HCT116 (cell line): ENCODE data around the gene TMSB4X. TPM values are rescaled to one million over a fixed set of nuclear protein-coding genes. Genes with fewer than 3 reads are reported as not detected.

Experiments used
- ATAC-seq: fragments of 200-7000 bp; cut with Tn5 transposase; 2 replicates; pipeline ENCODE4 v1.9.1; 2020; ENCODE audit warnings: mild to moderate bottlenecking, moderate library complexity
- BruUV-seq: library from RNA; stranded (reverse); fragments of 400-500 nt; replicated peaks from 2 replicates; lab custom pipeline; 2021; lab: Mats Ljungman, UMichigan
- CTCF ChIA-PET: fragments of 300-600 bp; sonication (Branson Sonifier 250); formaldehyde crosslinking; loops from one replicate; lab custom pipeline; 2021; ENCODE audit warnings: antibody characterized with exemption; lab: Charles Lee
- POLR2A ChIA-PET: fragments of 300-600, 350-600 bp; sonication (Branson Sonifier 250); formaldehyde crosslinking; loops from one replicate; lab custom pipeline; 2021; ENCODE audit warnings: antibody characterized with exemption; lab: Charles Lee
- RAD21 ChIA-PET, 2 experiments: fragments of 300-600 bp; sonication (Branson Sonifier 250); formaldehyde crosslinking; loops; one replicate each; lab custom pipeline; 2023; ENCODE audit warnings: low total read pairs in 2 of 2; ENCODE audit not compliant: uncharacterized antibody in 2 of 2, unreplicated experiment in 2 of 2, low non-redundant PET in 1 of 2; lab: Charles Lee
- DNase-seq: peaks from one replicate; pipeline ENCODE4 v3.0.0-alpha.2; 2010; ENCODE audit warnings: low read depth, low spot score
- H2AFZ ChIP-seq: fragments of 200-600 bp; shearing (Covaris generic), sonication (generic); 2 replicates; pipeline ENCODE4 v1.6.1; 2017; ENCODE audit warnings: low read depth, mixed run types, mixed read lengths, antibody characterized with exemption, low read length; ENCODE audit not compliant: poor library complexity, severe bottlenecking
- H3K27ac ChIP-seq: 2 replicates; pipeline ENCODE4 v1.5.1; 2012; ENCODE audit warnings: low read depth, low read length
- H3K27me3 ChIP-seq: fragments of 200-600 bp; sonication (generic); 2 replicates; pipeline ENCODE4 v1.6.1; 2016; ENCODE audit warnings: mixed run types, low read length, mixed read lengths; ENCODE audit not compliant: insufficient read depth
- H3K36me3 ChIP-seq, 2 experiments: fragments of 200-500 bp in 1 of 2; fragments of 200-600 bp in 1 of 2; sonication (Bioruptor generic) in 1 of 2; sonication (generic) in 1 of 2; 2 replicates each; pipeline versions ENCODE4 v1.5.1 to v1.6.1; 2014 to 2016; ENCODE audit warnings: low read length in 2 of 2, inconsistent platforms in 1 of 2, mixed read lengths in 1 of 2, mixed run types in 1 of 2; ENCODE audit not compliant: insufficient read depth in 2 of 2, control insufficient read depth in 1 of 2
- H3K4me1 ChIP-seq, 2 experiments: fragments of 200-600 bp in 1 of 2; sonication (generic) in 1 of 2; 2 replicates each; pipeline versions ENCODE4 v1.5.1 to v1.6.1; 2012 to 2017; ENCODE audit warnings: low read length in 2 of 2, inconsistent platforms in 1 of 2, mild to moderate bottlenecking in 1 of 2, mixed read lengths in 1 of 2, mixed run types in 1 of 2, moderate library complexity in 1 of 2; ENCODE audit not compliant: insufficient read depth in 2 of 2, control insufficient read depth in 1 of 2
- H3K4me2 ChIP-seq: fragments of 200-600 bp; sonication (generic); 2 replicates; pipeline ENCODE4 v1.6.1; 2017; ENCODE audit warnings: mixed run types, low read length, mixed read lengths
- H3K4me3 ChIP-seq, 2 experiments: fragments of 200-600 bp in 1 of 2; sonication (generic) in 1 of 2; replicated peaks in 1 of 2; 2 replicates each; pipeline ENCODE4 v1.5.1; 2011 to 2016; ENCODE audit warnings: low read length in 2 of 2, control low read depth in 1 of 2, low read depth in 1 of 2, mild to moderate bottlenecking in 1 of 2, mixed read lengths in 1 of 2, mixed run types in 1 of 2
- H3K79me2 ChIP-seq: fragments of 200-600 bp; sonication (generic); 2 replicates; pipeline ENCODE4 v1.6.1; 2017; ENCODE audit warnings: mild to moderate bottlenecking, mixed run types, low read length, moderate library complexity, mixed read lengths; ENCODE audit not compliant: insufficient read depth
- H3K9ac ChIP-seq: fragments of 200-600 bp; sonication (generic); 2 replicates; pipeline ENCODE4 v1.6.1; 2016; ENCODE audit warnings: low read length, mixed read lengths
- H3K9me2 ChIP-seq: fragments of 200-600 bp; sonication (generic), shearing (Covaris generic); 2 replicates; pipeline ENCODE4 v1.6.1; 2017; ENCODE audit warnings: mixed run types, mild to moderate bottlenecking, moderate library complexity; ENCODE audit not compliant: insufficient read depth
- H3K9me3 ChIP-seq, 2 experiments: fragments of 200-500 bp in 1 of 2; fragments of 200-600 bp in 1 of 2; sonication (Bioruptor generic) in 1 of 2; sonication (generic) in 1 of 2; 2 replicates each; pipeline ENCODE4 v1.6.1; 2014 to 2017; ENCODE audit warnings: low read length in 2 of 2, mixed read lengths in 2 of 2, inconsistent platforms in 1 of 2, low read depth in 1 of 2, mild to moderate bottlenecking in 1 of 2, mixed run types in 1 of 2, moderate library complexity in 1 of 2; ENCODE audit not compliant: control insufficient read depth in 1 of 2, insufficient read depth in 1 of 2
- H4K20me1 ChIP-seq: fragments of 200-600 bp; sonication (generic), shearing (Covaris generic); 2 replicates; pipeline ENCODE4 v1.6.1; 2017; ENCODE audit warnings: mixed run types, mild to moderate bottlenecking, moderate library complexity; ENCODE audit not compliant: insufficient read depth
- CBX3 ChIP-seq: IDR thresholded peaks from 2 replicates; pipeline ENCODE4 v1.6.1; 2012; ENCODE audit warnings: low read depth
- CEBPB ChIP-seq: IDR thresholded peaks from 2 replicates; pipeline ENCODE4 v1.6.1; 2012; ENCODE audit warnings: low read depth
- EGR1 ChIP-seq: IDR thresholded peaks from 2 replicates; pipeline ENCODE4 v1.6.1; 2012; ENCODE audit warnings: low read depth
- ELF1 ChIP-seq: IDR thresholded peaks from 2 replicates; pipeline ENCODE4 v1.6.1; 2012; ENCODE audit warnings: low read depth, borderline replicate concordance
- EZH2 ChIP-seq: fragments of 200-600 bp; sonication (generic); IDR thresholded peaks from 2 replicates; pipeline ENCODE4 v1.6.1; 2017; ENCODE audit warnings: antibody characterized with exemption, mixed run types
- EZH2phosphoT487 ChIP-seq: fragments of 200-600 bp; IDR thresholded peaks from 2 replicates; pipeline ENCODE4 v1.6.1; 2018; ENCODE audit warnings: antibody characterized with exemption, borderline replicate concordance
- FOSL1 ChIP-seq: IDR thresholded peaks from 2 replicates; pipeline ENCODE4 v1.6.1; 2012; ENCODE audit warnings: low read depth
- JUND ChIP-seq: IDR thresholded peaks from 2 replicates; pipeline ENCODE4 v1.6.1; 2012
- POLR2A ChIP-seq: IDR thresholded peaks from 2 replicates; pipeline ENCODE4 v1.7.0; 2011; ENCODE audit warnings: borderline replicate concordance; ENCODE audit not compliant: insufficient read depth, insufficient read length; ENCODE audit errors: extremely low read depth
- POLR2AphosphoS5 ChIP-seq: IDR thresholded peaks from 2 replicates; pipeline ENCODE4 v1.6.1; 2011; ENCODE audit warnings: mild to moderate bottlenecking, low read depth, low read length, moderate library complexity
- RAD21 ChIP-seq: IDR thresholded peaks from 2 replicates; pipeline ENCODE4 v1.6.1; 2012; ENCODE audit warnings: low read depth, mild to moderate bottlenecking
- SIN3A ChIP-seq: IDR thresholded peaks from 2 replicates; pipeline ENCODE4 v1.6.1; 2012; ENCODE audit warnings: low read depth
- SP1 ChIP-seq: IDR thresholded peaks from 2 replicates; pipeline ENCODE4 v1.6.1; 2012; ENCODE audit warnings: low read depth
- YY1 ChIP-seq: IDR thresholded peaks from 2 replicates; pipeline ENCODE4 v1.6.1; 2011; ENCODE audit warnings: low read length, low read depth, moderate library complexity, mild to moderate bottlenecking; ENCODE audit not compliant: insufficient replicate concordance; ENCODE audit errors: extremely low read depth
- ZNF274 ChIP-seq: fragments of 200-500 bp; sonication (Bioruptor generic); IDR thresholded peaks from 2 replicates; pipeline ENCODE4 v1.6.1; 2014; ENCODE audit warnings: mild to moderate bottlenecking, low read depth, low read length, inconsistent platforms
- intact Hi-C: fragments of 100-400 bp; cut with micrococcal nuclease; formaldehyde crosslinking; loops from 2 replicates; pipeline ENCODE4 v1.10.0; 2022
- total RNA-seq: library from RNA; stranded (reverse); gene quantifications from one replicate; pipeline ENCODE4 v1.2.1, GENCODE V29; 2021; ENCODE audit not compliant: unreplicated experiment
- TF ChIP-seq, protein P1 (sequence below): IDR thresholded peaks from 2 replicates; pipeline ENCODE4 v1.6.1; 2012; ENCODE audit warnings: low read depth
- TF ChIP-seq, protein P2 (sequence below), 3 experiments: fragments of 200-600 bp in 1 of 3; sonication (generic) in 1 of 3; IDR thresholded peaks in 2 of 3; conservative IDR thresholded peaks in 1 of 3; 2 replicates each; pipeline ENCODE4 v1.5.1; 2012 to 2017; ENCODE audit warnings: low read depth in 2 of 3, low read length in 2 of 3, antibody characterized with exemption in 1 of 3, borderline replicate concordance in 1 of 3, control low read depth in 1 of 3, mild to moderate bottlenecking in 1 of 3, mixed read lengths in 1 of 3, mixed run types in 1 of 3, moderate library complexity in 1 of 3; ENCODE audit not compliant: insufficient read depth in 1 of 3
- TF ChIP-seq, protein P3 (sequence below): IDR thresholded peaks from 2 replicates; pipeline ENCODE4 v1.6.1; 2012

Gene TMSB4X
- total RNA-seq, 1 experiment from 2014 or later, result 407 TPM

DNA sequence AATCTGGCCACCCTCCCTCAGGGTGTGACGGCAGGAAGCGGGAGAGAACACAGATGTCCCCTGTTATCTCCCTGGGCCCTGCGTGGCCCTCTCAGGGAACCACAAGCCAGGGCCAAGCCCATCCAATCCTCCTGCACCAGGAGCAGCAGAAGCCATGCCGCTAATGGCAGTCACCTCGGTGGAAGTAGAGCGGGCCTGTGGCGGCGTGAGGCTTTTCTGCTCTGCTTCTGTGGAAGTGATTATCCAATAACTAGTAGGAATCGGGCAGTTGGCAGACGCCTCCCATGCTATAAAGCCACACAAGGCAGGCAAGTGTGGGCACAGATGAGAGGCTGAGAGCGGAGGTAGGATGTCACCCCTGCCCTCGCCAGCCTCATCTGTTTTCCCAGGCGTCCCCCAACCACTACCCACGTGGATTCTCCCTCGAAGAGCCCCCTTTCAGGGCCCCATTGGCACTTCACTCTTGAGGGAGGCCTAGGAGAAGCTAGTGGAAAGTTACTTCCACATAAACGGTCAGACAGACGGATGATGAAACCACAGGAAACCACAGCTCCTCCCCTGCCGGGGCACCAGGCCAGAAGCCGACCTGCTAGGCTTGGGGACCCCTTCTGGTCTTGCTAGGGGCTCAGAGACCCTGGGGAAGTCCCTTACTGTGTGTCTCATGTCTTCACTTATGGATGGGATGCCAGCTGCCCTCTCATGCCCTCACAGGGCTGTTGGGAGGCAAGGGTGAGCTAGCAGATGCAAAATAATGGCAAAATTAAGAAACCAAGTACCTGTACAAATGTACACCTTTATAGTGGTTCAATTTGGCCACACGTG is 18.8 kb upstream of the TMSB4X start (continued):
- TF ChIP-seq, protein P1, sequence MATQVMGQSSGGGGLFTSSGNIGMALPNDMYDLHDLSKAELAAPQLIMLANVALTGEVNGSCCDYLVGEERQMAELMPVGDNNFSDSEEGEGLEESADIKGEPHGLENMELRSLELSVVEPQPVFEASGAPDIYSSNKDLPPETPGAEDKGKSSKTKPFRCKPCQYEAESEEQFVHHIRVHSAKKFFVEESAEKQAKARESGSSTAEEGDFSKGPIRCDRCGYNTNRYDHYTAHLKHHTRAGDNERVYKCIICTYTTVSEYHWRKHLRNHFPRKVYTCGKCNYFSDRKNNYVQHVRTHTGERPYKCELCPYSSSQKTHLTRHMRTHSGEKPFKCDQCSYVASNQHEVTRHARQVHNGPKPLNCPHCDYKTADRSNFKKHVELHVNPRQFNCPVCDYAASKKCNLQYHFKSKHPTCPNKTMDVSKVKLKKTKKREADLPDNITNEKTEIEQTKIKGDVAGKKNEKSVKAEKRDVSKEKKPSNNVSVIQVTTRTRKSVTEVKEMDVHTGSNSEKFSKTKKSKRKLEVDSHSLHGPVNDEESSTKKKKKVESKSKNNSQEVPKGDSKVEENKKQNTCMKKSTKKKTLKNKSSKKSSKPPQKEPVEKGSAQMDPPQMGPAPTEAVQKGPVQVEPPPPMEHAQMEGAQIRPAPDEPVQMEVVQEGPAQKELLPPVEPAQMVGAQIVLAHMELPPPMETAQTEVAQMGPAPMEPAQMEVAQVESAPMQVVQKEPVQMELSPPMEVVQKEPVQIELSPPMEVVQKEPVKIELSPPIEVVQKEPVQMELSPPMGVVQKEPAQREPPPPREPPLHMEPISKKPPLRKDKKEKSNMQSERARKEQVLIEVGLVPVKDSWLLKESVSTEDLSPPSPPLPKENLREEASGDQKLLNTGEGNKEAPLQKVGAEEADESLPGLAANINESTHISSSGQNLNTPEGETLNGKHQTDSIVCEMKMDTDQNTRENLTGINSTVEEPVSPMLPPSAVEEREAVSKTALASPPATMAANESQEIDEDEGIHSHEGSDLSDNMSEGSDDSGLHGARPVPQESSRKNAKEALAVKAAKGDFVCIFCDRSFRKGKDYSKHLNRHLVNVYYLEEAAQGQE, result no peak
- TF ChIP-seq ZNF274, result no peak

DNA sequence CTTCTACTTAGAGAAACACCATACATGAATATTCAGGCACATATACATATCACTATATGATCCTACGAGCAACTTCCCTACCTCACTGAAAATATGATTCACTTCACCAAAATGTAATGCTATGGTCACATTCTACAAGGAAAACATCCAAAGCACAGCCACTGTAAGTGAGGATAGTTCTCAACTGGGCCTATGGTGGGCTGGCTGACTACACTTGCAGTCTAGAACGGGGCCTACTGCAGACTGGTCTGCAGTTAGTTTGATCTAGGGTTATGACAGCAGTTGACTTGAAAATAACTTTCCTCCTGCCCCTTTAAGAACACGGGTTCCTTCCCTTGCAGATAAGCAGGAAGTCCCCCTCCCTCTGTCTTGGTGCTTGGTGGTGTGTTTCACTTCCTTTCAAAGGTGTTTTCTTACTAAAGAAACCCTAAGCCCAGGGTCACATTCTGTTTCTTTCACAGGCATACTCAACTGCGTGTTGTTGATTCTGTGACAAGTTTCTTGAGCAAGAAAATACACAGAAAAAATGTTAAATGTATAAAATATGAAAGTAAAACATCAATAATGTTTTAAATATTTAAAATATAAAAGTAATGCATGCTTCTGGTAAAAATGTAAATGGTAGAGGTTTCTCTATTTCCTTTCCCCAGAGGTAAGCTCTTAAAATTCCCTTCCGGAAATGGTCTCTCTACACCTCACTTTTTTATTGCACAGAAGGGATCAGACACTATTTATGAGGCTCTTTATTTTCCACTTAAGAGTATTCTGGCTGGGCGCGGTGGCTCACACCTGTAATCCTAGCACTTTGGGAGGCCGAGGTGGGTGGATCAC is 18.0 kb upstream of the TMSB4X start:
- Histone ChIP-seq H3K27me3 (no peaks in the 10 kb centered on the region), H3K79me2 (no peaks in the 10 kb centered on the region), H3K4me3 (no peak overlapping the region), H3K4me2 (peak overlapping the region; percentile 63), H2AFZ (peak overlapping the region; percentile 68), H3K9ac (peak overlapping the region; percentile 50), H3K9me2 (no peaks in the 10 kb centered on the region), H4K20me1 (no peaks in the 10 kb centered on the region), H3K9me3 (no peaks in the 10 kb centered on the region), H3K27ac (peak overlapping the region; percentile 85), H3K4me1 (peaks cover 14 to 18% of the 10 kb centered on the region in 2 experiments), H3K36me3 (no peaks in the 10 kb centered on the region)
- ATAC-seq, result peak; percentile 79
- ChIA-PET RAD21 (no interaction called here), CTCF (interaction anchor here (1.5 to 2.1 kb wide), 2 partner anchors 10 to 531 kb away, joined by 5 to 9 read pairs; no protein-coding TSS in a partner anchor), POLR2A (interaction anchor here (1.1 to 1.8 kb wide), 3 partner anchors 10 to 22 kb away, joined by 4 to 5 read pairs (median 4); partner anchors contain the start of gene TMSB4X)
- intact Hi-C loops, result loop anchor here (10.0 kb wide), 1 partner anchor 1078 kb away; no protein-coding TSS in a partner anchor
- DNase-seq, result peak; percentile 37
- BruUV-seq, result TSS peak; percentile 84
- peak; percentile 35; the same call in 1 of the 2 replicates for TF ChIP-seq ELF1
- no peak for TF ChIP-seq RAD21
- no peak for TF ChIP-seq ZNF274
- TF ChIP-seq YY1, result no peak
- TF ChIP-seq CEBPB, result no peak
- TF ChIP-seq POLR2A, result no peak
- TF ChIP-seq EZH2, result no peak
- TF ChIP-seq SP1, result peak; percentile 39
- no peak for TF ChIP-seq JUND
- peak; percentile 34; the same call in 1 of the 2 replicates for TF ChIP-seq POLR2AphosphoS5
- TF ChIP-seq CBX3, result no peak
- TF ChIP-seq, protein P2, sequence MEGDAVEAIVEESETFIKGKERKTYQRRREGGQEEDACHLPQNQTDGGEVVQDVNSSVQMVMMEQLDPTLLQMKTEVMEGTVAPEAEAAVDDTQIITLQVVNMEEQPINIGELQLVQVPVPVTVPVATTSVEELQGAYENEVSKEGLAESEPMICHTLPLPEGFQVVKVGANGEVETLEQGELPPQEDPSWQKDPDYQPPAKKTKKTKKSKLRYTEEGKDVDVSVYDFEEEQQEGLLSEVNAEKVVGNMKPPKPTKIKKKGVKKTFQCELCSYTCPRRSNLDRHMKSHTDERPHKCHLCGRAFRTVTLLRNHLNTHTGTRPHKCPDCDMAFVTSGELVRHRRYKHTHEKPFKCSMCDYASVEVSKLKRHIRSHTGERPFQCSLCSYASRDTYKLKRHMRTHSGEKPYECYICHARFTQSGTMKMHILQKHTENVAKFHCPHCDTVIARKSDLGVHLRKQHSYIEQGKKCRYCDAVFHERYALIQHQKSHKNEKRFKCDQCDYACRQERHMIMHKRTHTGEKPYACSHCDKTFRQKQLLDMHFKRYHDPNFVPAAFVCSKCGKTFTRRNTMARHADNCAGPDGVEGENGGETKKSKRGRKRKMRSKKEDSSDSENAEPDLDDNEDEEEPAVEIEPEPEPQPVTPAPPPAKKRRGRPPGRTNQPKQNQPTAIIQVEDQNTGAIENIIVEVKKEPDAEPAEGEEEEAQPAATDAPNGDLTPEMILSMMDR (IDR thresholded peaks at IDR 0.05 in 2 of 3, conservative IDR thresholded peaks at IDR 0.05 in 1 of 3; ENCODE audit: borderline replicate concordance in 1 of 3, insufficient read depth in 1 of 3, low read depth in 2 of 3, low read length in 2 of 3), result no peak
- TF ChIP-seq EZH2phosphoT487, result no peak
- TF ChIP-seq EGR1, result no peak
- TF ChIP-seq SIN3A, result no peak
- TF ChIP-seq, protein P3, sequence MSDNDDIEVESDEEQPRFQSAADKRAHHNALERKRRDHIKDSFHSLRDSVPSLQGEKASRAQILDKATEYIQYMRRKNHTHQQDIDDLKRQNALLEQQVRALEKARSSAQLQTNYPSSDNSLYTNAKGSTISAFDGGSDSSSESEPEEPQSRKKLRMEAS, result peak; percentile 47
- no peak for TF ChIP-seq FOSL1
